Measurements from ENCODE around the gene TRIM5. TPM values are rescaled to one million over a fixed set of nuclear protein-coding genes. Genes with fewer than 3 reads are reported as not detected.
A peak's percentile ranks its signal among the peaks of the same experiment; 100 is the strongest.

TRIM5 gene
- total RNA-seq, 4 donors from 2014 or later = 8.9 to 21.4 (median 14.9) TPM

DNA sequence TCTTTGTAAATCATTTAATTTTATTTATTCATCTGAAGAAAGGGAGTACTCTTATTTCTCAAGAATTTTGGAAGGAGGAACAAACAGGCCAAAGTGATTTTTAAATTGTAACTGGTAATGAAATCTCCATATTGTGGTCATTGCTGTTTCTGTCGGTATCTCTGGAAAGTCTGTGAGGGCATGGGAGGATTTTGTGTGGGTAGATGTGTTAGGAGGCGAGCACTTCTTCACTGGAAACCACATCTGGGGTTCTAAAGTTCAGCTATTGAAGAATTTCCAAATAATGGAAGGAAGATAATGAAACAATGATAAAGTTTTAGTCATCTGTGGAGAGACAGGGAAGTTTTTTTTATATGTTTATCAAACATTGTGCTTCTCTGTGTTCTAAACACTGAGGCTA is 53.5 kb downstream of the TRIM5 start:
- H3K36me3 ChIP-seq = peaks cover 0 to 38% of the 10 kb centered on the region in 2 donors
- ATAC-seq = no peak
- H3K9me3 ChIP-seq = no peaks in the 10 kb centered on the region
- no peaks in the 10 kb centered on the region for H3K27me3 ChIP-seq
- 92% methylated on average over 2 of the region's 2 CpGs for WGBS, 2 donors (ENCODE audit: low coverage in 1 of 2)
- H3K4me1 ChIP-seq = no peaks in the 10 kb centered on the region
- no peak overlapping the region for H3K27ac ChIP-seq
- TF ChIP-seq, protein P1, sequence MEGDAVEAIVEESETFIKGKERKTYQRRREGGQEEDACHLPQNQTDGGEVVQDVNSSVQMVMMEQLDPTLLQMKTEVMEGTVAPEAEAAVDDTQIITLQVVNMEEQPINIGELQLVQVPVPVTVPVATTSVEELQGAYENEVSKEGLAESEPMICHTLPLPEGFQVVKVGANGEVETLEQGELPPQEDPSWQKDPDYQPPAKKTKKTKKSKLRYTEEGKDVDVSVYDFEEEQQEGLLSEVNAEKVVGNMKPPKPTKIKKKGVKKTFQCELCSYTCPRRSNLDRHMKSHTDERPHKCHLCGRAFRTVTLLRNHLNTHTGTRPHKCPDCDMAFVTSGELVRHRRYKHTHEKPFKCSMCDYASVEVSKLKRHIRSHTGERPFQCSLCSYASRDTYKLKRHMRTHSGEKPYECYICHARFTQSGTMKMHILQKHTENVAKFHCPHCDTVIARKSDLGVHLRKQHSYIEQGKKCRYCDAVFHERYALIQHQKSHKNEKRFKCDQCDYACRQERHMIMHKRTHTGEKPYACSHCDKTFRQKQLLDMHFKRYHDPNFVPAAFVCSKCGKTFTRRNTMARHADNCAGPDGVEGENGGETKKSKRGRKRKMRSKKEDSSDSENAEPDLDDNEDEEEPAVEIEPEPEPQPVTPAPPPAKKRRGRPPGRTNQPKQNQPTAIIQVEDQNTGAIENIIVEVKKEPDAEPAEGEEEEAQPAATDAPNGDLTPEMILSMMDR (IDR thresholded peaks at IDR 0.05) = no peak
- TF ChIP-seq POLR2A (IDR thresholded peaks at IDR 0.05) = no peak
- no peak overlapping the region for H3K4me3 ChIP-seq

DNA sequence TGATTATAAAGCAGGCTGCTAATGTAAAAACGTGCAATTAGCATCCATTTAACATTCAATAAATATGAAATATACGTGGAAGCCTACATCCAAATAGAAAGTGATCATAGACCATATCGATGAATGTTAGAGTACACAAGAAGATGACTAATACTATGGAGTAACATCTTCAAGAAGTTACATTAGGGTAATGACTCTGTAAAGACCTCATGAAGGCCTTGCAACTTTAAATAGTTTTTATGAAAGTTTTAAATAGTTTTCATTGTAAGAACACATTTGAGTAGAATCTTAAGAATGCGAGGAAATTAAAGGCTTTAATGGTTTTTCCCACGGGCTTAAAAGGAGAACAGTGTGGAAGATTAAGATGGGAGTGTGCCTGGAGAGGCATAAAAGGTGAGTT is 58.7 kb downstream of the TRIM5 start:
- 67 to 76% methylated on average over 5 of the region's 5 CpGs for WGBS, 2 donors (ENCODE audit: low coverage in 1 of 2)
- Histone ChIP-seq H3K4me3 (no peak overlapping the region), H3K36me3 (no peaks in the 10 kb centered on the region), H3K4me1 (peaks cover 7 to 28% (median 13%) of the 10 kb centered on the region in 3 donors), H3K27me3 (no peaks in the 10 kb centered on the region), H3K9me3 (no peaks in the 10 kb centered on the region), H3K27ac (no peak overlapping the region)
- ATAC-seq = no peak
- TF ChIP-seq POLR2AphosphoS5 (IDR thresholded peaks at IDR 0.05) (no peak), POLR2A (IDR thresholded peaks at IDR 0.05) (no peak), EP300 (IDR thresholded peaks at IDR 0.05) (no peak)
- TF ChIP-seq, protein P1 (IDR thresholded peaks at IDR 0.05) = no peak

- Histone ChIP-seq H3K4me3 (peak overlapping the region; percentile 58 to 67), H3K36me3 (no peaks in the 10 kb centered on the region), H3K27ac (peak overlapping the region in 3 of 4 donors; percentile 68 to 78 (median 69)), H3K4me1 (peaks cover 11 to 36% (median 18%) of the 10 kb centered on the region in 3 donors), H3K27me3 (no peaks in the 10 kb centered on the region), H3K9me3 (no peaks in the 10 kb centered on the region)
- WGBS, 2 donors (ENCODE audit: low coverage in 1 of 2) = 0 to 28% methylated on average over 2 to 4 of the region's 4 CpGs
- no peak for ATAC-seq
- no peak for TF ChIP-seq POLR2AphosphoS5 (IDR thresholded peaks at IDR 0.05)
- no peak for TF ChIP-seq POLR2A (IDR thresholded peaks at IDR 0.05)
- no peak for TF ChIP-seq EP300 (IDR thresholded peaks at IDR 0.05)
These were observed 59.6 kb downstream of the TRIM5 start for GRCh38 chr11:5625281-5625680.

GRCh38 chr11:5624489-5625279 is 60.2 kb downstream of the TRIM5 start, which contains the start of gene TRIM34:
Gene TRIM34 (plus strand): TSS chr11:5625001. CDS start chr11:5632332, 7,331 bp downstream.
- ATAC-seq = peak; percentile 87
- H3K36me3 ChIP-seq = no peaks in the 10 kb centered on the region
- peak within 1 kb of the TSS; percentile 40 to 78 (median 68) for H3K27ac ChIP-seq
- peaks cover 11 to 36% (median 18%) of the 10 kb centered on the region in 3 donors for H3K4me1 ChIP-seq
- no peaks in the 10 kb centered on the region for H3K9me3 ChIP-seq
- no peaks in the 10 kb centered on the region for H3K27me3 ChIP-seq
- no peak for TF ChIP-seq EP300 (IDR thresholded peaks at IDR 0.05)
- TF ChIP-seq, protein P1 (IDR thresholded peaks at IDR 0.05) = peak in 1 of 4 experiments; percentile 11
- 8 to 24% methylated on average over 2 to 5 of the region's 7 CpGs for WGBS, 2 donors (ENCODE audit: low coverage in 1 of 2)
- peak within 1 kb of the TSS; percentile 58 to 67 for H3K4me3 ChIP-seq

DNA sequence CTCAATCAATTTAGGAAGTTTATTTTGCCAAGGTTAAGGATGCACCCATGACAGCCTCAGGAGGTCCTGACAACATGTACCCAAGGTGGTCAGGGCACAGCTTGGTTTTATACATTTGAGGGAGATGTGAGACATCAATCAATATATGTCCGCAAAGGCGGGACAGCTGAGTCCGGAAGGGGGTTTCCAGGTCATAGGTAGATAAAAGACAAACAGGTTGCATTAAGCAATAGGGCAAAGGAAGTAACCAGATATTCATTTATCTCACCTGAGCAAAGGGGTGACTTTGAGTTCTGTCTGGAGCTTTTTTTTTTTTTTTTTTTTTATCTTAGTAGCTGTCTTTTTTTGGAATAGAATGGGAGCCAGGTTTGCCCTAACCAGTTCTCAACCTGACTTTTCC is 62.1 kb downstream of the TRIM5 start:
- 100% methylated on average over 3 of the region's 3 CpGs for WGBS, 2 donors (ENCODE audit: low coverage in 1 of 2)
- no peaks in the 10 kb centered on the region for H3K9me3 ChIP-seq
- H3K36me3 ChIP-seq = no peaks in the 10 kb centered on the region
- ATAC-seq = no peak
- TF ChIP-seq POLR2A (IDR thresholded peaks at IDR 0.05) (no peak), EP300 (IDR thresholded peaks at IDR 0.05) (no peak), POLR2AphosphoS5 (IDR thresholded peaks at IDR 0.05) (no peak)
- TF ChIP-seq, protein P1 (IDR thresholded peaks at IDR 0.05) = no peak
- H3K27ac ChIP-seq = no peak overlapping the region
- no peaks in the 10 kb centered on the region for H3K27me3 ChIP-seq
- peaks cover 11 to 36% (median 18%) of the 10 kb centered on the region in 3 donors for H3K4me1 ChIP-seq
- no peak overlapping the region for H3K4me3 ChIP-seq

All from gastroesophageal sphincter (tissue), 4 donors.